ENCODE measurements around the gene PIEZO2. TPM values are rescaled to one million over a fixed set of nuclear protein-coding genes. Genes with fewer than 3 reads are reported as not detected.

PIEZO2 gene
- polyA plus RNA-seq, 1 donor from 2014 or later, result 0.30 TPM

DNA sequence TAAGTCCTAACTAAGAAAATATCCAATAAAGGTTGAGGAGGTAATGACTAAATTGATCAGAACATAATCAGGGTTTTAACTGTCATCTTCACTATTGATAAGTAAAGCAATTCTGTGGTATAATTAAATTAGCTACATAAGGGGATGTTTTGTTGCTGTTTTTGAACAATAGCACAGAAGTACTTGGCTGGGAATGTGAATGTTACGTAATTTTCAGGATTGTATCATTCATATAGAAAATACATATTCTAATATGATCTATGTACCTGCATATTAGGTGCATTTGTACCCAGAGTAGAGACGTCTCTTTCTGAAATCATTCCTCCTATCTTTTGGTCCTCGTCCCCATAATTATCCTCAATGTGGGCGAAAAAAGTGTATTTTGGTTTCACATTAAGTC lies 109.0 kb downstream of the PIEZO2 start:
- no peak overlapping the region for H2AFZ ChIP-seq (ENCODE audit: low read depth, low read length)
- H3K4me2 ChIP-seq (ENCODE audit: low read length), result no peak overlapping the region
- TF ChIP-seq, protein P1, sequence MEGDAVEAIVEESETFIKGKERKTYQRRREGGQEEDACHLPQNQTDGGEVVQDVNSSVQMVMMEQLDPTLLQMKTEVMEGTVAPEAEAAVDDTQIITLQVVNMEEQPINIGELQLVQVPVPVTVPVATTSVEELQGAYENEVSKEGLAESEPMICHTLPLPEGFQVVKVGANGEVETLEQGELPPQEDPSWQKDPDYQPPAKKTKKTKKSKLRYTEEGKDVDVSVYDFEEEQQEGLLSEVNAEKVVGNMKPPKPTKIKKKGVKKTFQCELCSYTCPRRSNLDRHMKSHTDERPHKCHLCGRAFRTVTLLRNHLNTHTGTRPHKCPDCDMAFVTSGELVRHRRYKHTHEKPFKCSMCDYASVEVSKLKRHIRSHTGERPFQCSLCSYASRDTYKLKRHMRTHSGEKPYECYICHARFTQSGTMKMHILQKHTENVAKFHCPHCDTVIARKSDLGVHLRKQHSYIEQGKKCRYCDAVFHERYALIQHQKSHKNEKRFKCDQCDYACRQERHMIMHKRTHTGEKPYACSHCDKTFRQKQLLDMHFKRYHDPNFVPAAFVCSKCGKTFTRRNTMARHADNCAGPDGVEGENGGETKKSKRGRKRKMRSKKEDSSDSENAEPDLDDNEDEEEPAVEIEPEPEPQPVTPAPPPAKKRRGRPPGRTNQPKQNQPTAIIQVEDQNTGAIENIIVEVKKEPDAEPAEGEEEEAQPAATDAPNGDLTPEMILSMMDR (IDR thresholded peaks at IDR 0.05; ENCODE audit: poor library complexity, severe bottlenecking), result no peak
- no peak for TF ChIP-seq SMC3 (conservative IDR thresholded peaks at IDR 0.05; ENCODE audit: poor library complexity)
- TF ChIP-seq TAF1 (IDR thresholded peaks at IDR 0.05; ENCODE audit: low read depth), result no peak
- TF ChIP-seq EP300 (conservative IDR thresholded peaks at IDR 0.05; ENCODE audit: poor library complexity, severe bottlenecking), result no peak
- TF ChIP-seq, protein P2, sequence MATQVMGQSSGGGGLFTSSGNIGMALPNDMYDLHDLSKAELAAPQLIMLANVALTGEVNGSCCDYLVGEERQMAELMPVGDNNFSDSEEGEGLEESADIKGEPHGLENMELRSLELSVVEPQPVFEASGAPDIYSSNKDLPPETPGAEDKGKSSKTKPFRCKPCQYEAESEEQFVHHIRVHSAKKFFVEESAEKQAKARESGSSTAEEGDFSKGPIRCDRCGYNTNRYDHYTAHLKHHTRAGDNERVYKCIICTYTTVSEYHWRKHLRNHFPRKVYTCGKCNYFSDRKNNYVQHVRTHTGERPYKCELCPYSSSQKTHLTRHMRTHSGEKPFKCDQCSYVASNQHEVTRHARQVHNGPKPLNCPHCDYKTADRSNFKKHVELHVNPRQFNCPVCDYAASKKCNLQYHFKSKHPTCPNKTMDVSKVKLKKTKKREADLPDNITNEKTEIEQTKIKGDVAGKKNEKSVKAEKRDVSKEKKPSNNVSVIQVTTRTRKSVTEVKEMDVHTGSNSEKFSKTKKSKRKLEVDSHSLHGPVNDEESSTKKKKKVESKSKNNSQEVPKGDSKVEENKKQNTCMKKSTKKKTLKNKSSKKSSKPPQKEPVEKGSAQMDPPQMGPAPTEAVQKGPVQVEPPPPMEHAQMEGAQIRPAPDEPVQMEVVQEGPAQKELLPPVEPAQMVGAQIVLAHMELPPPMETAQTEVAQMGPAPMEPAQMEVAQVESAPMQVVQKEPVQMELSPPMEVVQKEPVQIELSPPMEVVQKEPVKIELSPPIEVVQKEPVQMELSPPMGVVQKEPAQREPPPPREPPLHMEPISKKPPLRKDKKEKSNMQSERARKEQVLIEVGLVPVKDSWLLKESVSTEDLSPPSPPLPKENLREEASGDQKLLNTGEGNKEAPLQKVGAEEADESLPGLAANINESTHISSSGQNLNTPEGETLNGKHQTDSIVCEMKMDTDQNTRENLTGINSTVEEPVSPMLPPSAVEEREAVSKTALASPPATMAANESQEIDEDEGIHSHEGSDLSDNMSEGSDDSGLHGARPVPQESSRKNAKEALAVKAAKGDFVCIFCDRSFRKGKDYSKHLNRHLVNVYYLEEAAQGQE (IDR thresholded peaks at IDR 0.05; ENCODE audit: borderline replicate concordance), result no peak
- TF ChIP-seq MXI1 (conservative IDR thresholded peaks at IDR 0.05; ENCODE audit: poor library complexity, severe bottlenecking), result no peak
- no peak for TF ChIP-seq EZH2 (IDR thresholded peaks at IDR 0.05; ENCODE audit: borderline replicate concordance, insufficient read depth, low read length, poor library complexity, severe bottlenecking)
- no peak for TF ChIP-seq RAD21 (conservative IDR thresholded peaks at IDR 0.05)
- TF ChIP-seq POLR2AphosphoS5 (IDR thresholded peaks at IDR 0.05), result no peak
- H3F3A ChIP-seq (ENCODE audit: insufficient read depth, low read length, poor library complexity, severe bottlenecking), result no peaks in the 10 kb centered on the region
- H3K36me3 ChIP-seq (ENCODE audit: insufficient read depth, low read length), result no peaks in the 10 kb centered on the region
- H3K9me2 ChIP-seq (ENCODE audit: insufficient read depth, low read length), result no peaks in the 10 kb centered on the region
- H3K4me3 ChIP-seq (ENCODE audit: low read length), result no peak overlapping the region
- no peaks in the 10 kb centered on the region for H3K9me3 ChIP-seq (ENCODE audit: low read length)
- no peaks in the 10 kb centered on the region for H3K79me2 ChIP-seq (replicated peaks; ENCODE audit: insufficient read depth, low read length)
- H3K27ac ChIP-seq (ENCODE audit: low read length), result no peak overlapping the region
- no peak overlapping the region for H3K9ac ChIP-seq (ENCODE audit: low read length)
- H3K27me3 ChIP-seq (ENCODE audit: insufficient read depth, low read depth, low read length), result no peaks in the 10 kb centered on the region
- no peaks in the 10 kb centered on the region for H4K20me1 ChIP-seq (ENCODE audit: insufficient read depth)

DNA sequence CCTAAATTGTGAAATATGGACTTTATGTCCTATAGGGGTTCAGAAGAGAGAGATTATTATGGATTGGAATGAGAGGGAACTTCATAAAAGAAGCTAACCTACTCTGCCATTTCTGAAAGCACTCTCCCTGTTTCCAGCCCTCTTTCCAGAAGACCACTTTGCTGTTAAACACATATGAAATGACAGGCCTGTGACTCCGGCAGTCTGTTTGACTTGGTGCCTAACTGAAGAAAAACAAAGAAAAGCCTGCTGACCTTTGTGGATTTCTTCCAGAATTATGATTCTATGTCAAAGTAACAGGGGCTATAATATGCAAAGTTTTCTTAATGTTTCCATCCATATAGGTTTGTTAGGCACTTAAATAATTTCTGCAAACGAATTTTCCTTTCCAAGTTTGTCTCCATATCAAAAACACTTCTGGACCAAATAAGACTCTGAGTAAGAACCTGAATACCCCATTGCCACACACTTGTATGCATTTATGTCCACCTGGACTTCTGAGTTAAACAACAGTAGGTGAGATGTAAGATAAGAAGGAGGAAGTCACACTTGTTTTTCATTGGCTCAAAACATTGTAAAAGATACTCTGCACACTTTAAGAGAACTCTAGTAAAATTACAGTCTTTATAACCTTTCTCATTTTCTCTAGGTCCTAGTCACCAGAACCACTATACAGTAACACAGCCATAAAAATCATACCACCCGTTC lies 111.7 kb downstream of the PIEZO2 start:
- H3K4me2 ChIP-seq (ENCODE audit: low read length), result no peak overlapping the region
- no peaks in the 10 kb centered on the region for H3K9me2 ChIP-seq (ENCODE audit: insufficient read depth, low read length)
- H4K20me1 ChIP-seq (ENCODE audit: insufficient read depth), result no peaks in the 10 kb centered on the region
- H3K9me3 ChIP-seq (ENCODE audit: low read length), result no peaks in the 10 kb centered on the region
- no peaks in the 10 kb centered on the region for H3K79me2 ChIP-seq (replicated peaks; ENCODE audit: insufficient read depth, low read length)
- H3K27ac ChIP-seq (ENCODE audit: low read length), result no peak overlapping the region
- H3K27me3 ChIP-seq (ENCODE audit: insufficient read depth, low read depth, low read length), result no peaks in the 10 kb centered on the region
- no peak overlapping the region for H3K4me3 ChIP-seq (ENCODE audit: low read length)
- H3F3A ChIP-seq (ENCODE audit: insufficient read depth, low read length, poor library complexity, severe bottlenecking), result no peaks in the 10 kb centered on the region
- TF ChIP-seq, protein P2 (IDR thresholded peaks at IDR 0.05; ENCODE audit: borderline replicate concordance), result no peak
- TF ChIP-seq, protein P1 (IDR thresholded peaks at IDR 0.05; ENCODE audit: poor library complexity, severe bottlenecking), result no peak
- TF ChIP-seq EP300 (conservative IDR thresholded peaks at IDR 0.05; ENCODE audit: poor library complexity, severe bottlenecking) (no peak), TAF1 (IDR thresholded peaks at IDR 0.05; ENCODE audit: low read depth) (no peak), EZH2 (IDR thresholded peaks at IDR 0.05; ENCODE audit: borderline replicate concordance, insufficient read depth, low read length, poor library complexity, severe bottlenecking) (no peak), SMC3 (conservative IDR thresholded peaks at IDR 0.05; ENCODE audit: poor library complexity) (no peak), MXI1 (conservative IDR thresholded peaks at IDR 0.05; ENCODE audit: poor library complexity, severe bottlenecking) (no peak), RAD21 (conservative IDR thresholded peaks at IDR 0.05) (no peak)
- H3K9ac ChIP-seq (ENCODE audit: low read length), result no peak overlapping the region
- no peaks in the 10 kb centered on the region for H3K36me3 ChIP-seq (ENCODE audit: insufficient read depth, low read length)
- H2AFZ ChIP-seq (ENCODE audit: low read depth, low read length), result no peak overlapping the region
